BLaER1 (cell line): Measurements from ENCODE around the gene EDC3.

Experiments used
- H3K27ac ChIP-seq: shearing (Covaris generic); formaldehyde crosslinking; 2 replicates; pipeline ENCODE4 v1.8.1; 2022
- H3K27me3 ChIP-seq: shearing (Covaris generic); formaldehyde crosslinking; 2 replicates; pipeline ENCODE4 v1.8.1; 2022
- H3K36me3 ChIP-seq: shearing (Covaris generic); formaldehyde crosslinking; 2 replicates; pipeline ENCODE4 v1.8.1; 2022
- H3K4me1 ChIP-seq: shearing (Covaris generic); formaldehyde crosslinking; 2 replicates; pipeline ENCODE4 v1.8.1; 2022
- H3K4me2 ChIP-seq: shearing (Covaris generic); formaldehyde crosslinking; 2 replicates; pipeline ENCODE4 v1.8.1; 2022
- H3K4me3 ChIP-seq: shearing (Covaris generic); formaldehyde crosslinking; 2 replicates; pipeline ENCODE4 v1.8.1; 2022
- H3K9ac ChIP-seq: shearing (Covaris generic); formaldehyde crosslinking; 2 replicates; pipeline ENCODE4 v1.8.1; 2022
- H3K9me3 ChIP-seq: shearing (Covaris generic); formaldehyde crosslinking; 2 replicates; pipeline ENCODE4 v1.8.1; 2022
- H4K20me1 ChIP-seq: shearing (Covaris generic); formaldehyde crosslinking; 2 replicates; pipeline ENCODE4 v1.8.1; 2022
- Cebpa-rat ChIP-seq: shearing (Covaris generic); IDR thresholded peaks from 2 replicates; pipeline ENCODE4 v1.8.1; 2022

EDC3 gene

DNA sequence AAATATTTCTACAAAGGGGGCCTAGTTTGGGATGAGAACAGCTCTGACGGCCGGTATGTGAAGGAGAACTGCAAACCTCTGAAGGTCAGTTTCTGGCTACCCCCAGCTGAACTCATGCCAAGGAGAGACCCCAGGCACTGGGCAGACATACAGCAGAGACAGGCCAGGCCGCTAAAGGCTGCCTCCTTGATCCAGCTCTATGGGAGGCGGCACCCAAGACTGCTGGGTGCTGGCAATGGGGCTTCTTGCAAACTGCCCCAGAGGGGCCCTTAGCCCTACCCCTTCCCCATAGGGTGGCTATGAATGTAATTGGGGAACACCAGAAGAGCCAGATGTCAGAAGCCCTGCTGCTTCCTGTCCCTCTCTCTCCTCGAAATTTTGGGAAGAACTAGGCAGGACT is 66.9 kb downstream of the EDC3 start:
- H3K9me3 ChIP-seq = no peaks in the 10 kb centered on the region
- H3K4me2 ChIP-seq = peak overlapping the region; percentile 8; the same call in 1 of the 2 replicates
- H3K4me3 ChIP-seq = no peak overlapping the region
- no peak for TF ChIP-seq Cebpa-rat
- H4K20me1 ChIP-seq = peaks cover 100% of the 10 kb centered on the region
- peaks cover 39% of the 10 kb centered on the region for H3K4me1 ChIP-seq
- H3K27ac ChIP-seq = 0 out of 2 replicates have a peak overlapping the region, but pooled peaks have one; percentile 30
- H3K36me3 ChIP-seq = peaks cover 99% of the 10 kb centered on the region
- peak overlapping the region; percentile 22; the same call in 1 of the 2 replicates for H3K9ac ChIP-seq
- no peaks in the 10 kb centered on the region for H3K27me3 ChIP-seq

DNA sequence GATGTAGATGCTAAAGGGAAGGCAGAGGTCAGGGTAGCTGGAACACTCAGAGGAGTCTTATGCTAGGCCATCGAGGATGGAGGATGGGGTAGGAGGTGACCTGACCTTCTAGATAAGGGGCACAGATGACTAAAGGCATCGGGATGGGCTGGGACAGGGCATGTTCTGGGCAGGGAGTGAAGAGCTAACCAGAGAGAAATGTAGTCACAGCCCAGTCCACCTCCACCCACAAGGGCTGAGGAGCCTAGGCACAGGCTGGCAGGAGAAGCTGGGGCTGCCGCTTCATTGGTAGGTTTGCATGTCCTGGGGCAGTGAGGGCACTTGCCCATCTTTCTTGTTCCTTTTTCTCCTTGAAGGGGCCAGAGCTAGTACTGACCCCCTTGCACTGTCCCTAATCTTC is 67.6 kb downstream of the EDC3 start:
- H3K9me3 ChIP-seq = no peaks in the 10 kb centered on the region
- 0 out of 2 replicates have a peak overlapping the region, but pooled peaks have one; percentile 22 for H3K9ac ChIP-seq
- H3K4me1 ChIP-seq = peaks cover 39% of the 10 kb centered on the region
- no peak overlapping the region for H3K27ac ChIP-seq
- H3K27me3 ChIP-seq = no peaks in the 10 kb centered on the region
- peaks cover 99% of the 10 kb centered on the region for H3K36me3 ChIP-seq
- H4K20me1 ChIP-seq = peaks cover 100% of the 10 kb centered on the region
- H3K4me3 ChIP-seq = no peak overlapping the region
- TF ChIP-seq Cebpa-rat = no peak
- no peak overlapping the region for H3K4me2 ChIP-seq

DNA sequence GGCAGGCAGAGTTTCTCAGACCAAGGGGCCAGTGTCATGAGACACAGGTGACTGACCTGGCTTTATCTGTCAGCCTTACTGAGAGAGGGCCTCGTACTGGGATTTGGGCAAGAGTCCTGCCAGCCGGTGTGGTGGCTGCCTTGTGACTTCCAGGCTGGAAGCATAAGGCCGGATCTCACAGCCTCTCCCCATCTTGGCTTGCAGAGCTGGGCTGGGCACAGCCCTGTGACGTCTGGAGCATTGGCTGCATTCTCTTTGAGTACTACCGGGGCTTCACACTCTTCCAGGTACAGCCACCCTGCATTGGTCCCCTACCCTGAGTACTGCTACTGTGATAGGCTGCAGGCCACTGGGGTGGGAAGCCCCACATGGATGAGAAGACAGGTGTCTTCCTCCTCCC is 68.1 kb downstream of the EDC3 start:
- H3K4me2 ChIP-seq = no peak overlapping the region

DNA sequence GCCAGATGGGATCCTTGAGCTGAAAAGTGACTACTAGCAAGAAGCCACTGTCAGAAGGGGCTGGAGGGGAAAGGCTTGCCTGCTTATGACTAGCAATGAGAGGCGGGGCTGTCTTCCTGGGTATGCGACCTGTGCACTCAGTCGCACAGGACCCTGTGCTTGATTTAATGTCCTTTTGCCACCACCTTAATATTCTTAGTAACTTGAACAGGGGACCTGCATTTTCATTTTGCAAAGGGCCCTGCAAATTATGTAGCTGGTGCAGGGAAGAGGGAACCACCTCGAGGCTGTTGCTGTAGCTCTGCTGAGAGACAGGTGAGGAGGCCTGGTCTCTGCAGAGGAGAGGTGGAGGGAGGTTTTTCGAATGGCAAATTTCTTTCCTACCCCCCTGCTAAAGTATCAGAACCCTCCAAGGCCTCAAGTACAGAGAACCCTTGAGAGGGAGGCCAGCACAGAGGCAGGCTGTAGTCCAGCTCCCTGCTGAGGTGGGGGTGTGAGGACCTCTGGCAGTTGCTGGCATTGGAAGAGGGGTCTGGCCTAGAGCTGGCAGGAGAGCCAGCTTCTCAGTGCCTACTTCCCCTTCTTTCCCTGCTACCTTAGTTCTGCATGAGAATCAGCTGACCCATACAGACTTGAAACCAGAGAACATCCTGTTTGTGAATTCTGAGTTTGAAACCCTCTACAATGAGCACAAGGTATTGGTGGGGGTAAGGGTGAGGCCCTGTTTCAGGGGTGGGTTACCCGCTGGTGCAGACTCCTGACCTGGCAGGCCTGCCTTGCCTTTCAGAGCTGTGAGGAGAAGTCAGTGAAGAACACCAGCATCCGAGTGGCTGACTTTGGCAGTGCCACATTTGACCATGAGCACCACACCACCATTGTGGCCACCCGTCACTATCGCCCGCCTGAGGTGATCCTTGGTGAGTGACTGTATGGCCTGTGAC is 68.8 kb downstream of the EDC3 start:
- Histone ChIP-seq H3K27me3 (no peaks in the 10 kb centered on the region), H3K4me1 (peaks cover 39% of the 10 kb centered on the region), H3K36me3 (peaks cover 99% of the 10 kb centered on the region), H4K20me1 (peaks cover 100% of the 10 kb centered on the region), H3K4me3 (no peak overlapping the region), H3K9me3 (no peaks in the 10 kb centered on the region), H3K27ac (no peak overlapping the region), H3K4me2 (no peak overlapping the region), H3K9ac (0 out of 2 replicates have a peak overlapping the region, but pooled peaks have one; percentile 12)
- no peak for TF ChIP-seq Cebpa-rat

More for the DNA sequence above, 68.1 kb downstream of the EDC3 start:
- Histone ChIP-seq H3K36me3 (peaks cover 99% of the 10 kb centered on the region), H3K27ac (no peak overlapping the region), H3K4me1 (peaks cover 39% of the 10 kb centered on the region), H3K9ac (no peak overlapping the region), H4K20me1 (peaks cover 100% of the 10 kb centered on the region), H3K27me3 (no peaks in the 10 kb centered on the region), H3K9me3 (no peaks in the 10 kb centered on the region), H3K4me3 (no peak overlapping the region)
- no peak for TF ChIP-seq Cebpa-rat

DNA sequence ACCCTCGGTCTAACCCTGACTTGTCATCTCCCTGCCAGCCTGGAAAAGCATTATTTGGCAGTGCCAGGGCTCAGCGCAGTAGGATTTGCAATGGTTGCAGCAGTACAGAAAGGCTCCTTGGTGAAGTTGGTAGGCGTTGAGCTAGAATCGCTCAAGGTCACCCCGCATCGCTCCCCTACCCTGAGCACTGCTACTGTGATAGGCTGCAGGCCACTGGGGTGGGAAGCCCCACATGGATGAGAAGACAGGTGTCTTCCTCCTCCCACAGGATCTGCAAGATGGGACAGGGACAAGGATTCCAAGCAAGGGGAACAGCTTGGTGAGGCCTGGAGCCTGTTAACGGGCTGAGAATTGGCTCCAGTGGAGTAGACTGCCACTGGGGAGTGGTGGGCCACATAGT is 69.5 kb downstream of the EDC3 start:
- Histone ChIP-seq H3K4me1 (peaks cover 35% of the 10 kb centered on the region), H3K4me2 (no peak overlapping the region), H3K27me3 (no peaks in the 10 kb centered on the region), H3K9me3 (no peaks in the 10 kb centered on the region), H3K36me3 (peaks cover 100% of the 10 kb centered on the region), H3K9ac (0 out of 2 replicates have a peak overlapping the region, but pooled peaks have one; percentile 12), H4K20me1 (peaks cover 100% of the 10 kb centered on the region), H3K27ac (no peak overlapping the region), H3K4me3 (no peak overlapping the region)
- TF ChIP-seq Cebpa-rat = no peak

DNA sequence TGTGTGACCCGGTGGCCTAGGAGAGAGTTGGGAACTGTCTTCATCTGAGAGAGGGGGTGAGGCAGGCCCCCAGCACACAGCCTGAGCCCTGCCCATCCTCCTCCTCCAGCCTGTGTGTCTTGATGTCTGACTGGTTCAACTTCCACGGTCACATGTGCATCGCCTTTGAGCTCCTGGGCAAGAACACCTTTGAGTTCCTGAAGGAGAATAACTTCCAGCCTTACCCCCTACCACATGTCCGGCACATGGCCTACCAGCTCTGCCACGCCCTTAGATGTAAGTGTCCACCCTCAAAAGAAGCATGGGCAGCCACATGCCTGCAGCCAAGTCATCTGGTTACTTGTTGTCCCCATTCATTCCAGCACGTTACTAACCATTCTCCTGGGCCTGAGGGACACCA is 70.1 kb downstream of the EDC3 start:
- Histone ChIP-seq H3K4me2 (no peak overlapping the region), H3K36me3 (peaks cover 99% of the 10 kb centered on the region), H4K20me1 (peaks cover 100% of the 10 kb centered on the region), H3K9ac (no peak overlapping the region), H3K4me1 (peaks cover 35% of the 10 kb centered on the region), H3K27ac (no peak overlapping the region), H3K4me3 (no peak overlapping the region), H3K9me3 (no peaks in the 10 kb centered on the region), H3K27me3 (no peaks in the 10 kb centered on the region)
- TF ChIP-seq Cebpa-rat = no peak

DNA sequence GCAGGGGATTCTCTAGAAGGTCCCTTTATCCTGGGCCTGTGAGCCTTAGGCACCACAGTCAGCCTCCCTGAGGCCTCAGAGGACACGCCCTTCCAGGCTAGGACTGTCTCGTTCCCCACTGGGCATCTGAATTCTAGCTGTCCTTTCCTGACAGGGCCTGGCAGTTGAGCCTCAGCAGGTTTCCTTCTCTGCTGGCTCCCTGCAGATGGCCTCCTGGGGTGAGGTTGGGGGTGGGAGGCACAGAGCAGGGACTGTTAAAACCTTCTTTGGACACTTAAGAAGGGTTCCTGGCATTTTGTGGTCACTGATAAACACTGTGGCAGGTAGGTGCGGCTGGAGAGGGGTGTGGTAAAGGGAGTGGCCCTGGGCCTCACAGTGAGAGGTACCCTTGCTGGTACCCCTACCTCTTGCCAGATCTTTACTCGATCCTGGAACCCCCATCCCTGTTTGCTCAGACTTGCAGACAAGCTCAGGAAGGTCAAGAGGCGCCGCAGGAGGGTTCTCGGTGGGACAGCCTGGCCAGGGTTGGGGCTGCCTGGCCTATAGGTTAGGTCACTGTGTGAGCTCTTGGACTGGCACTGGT is 71.7 kb downstream of the EDC3 start:
- H3K4me1 ChIP-seq = peaks cover 35% of the 10 kb centered on the region
- H3K27ac ChIP-seq = no peak overlapping the region
- no peaks in the 10 kb centered on the region for H3K9me3 ChIP-seq
- H3K36me3 ChIP-seq = peaks cover 99% of the 10 kb centered on the region
- H3K27me3 ChIP-seq = no peaks in the 10 kb centered on the region
- no peak for TF ChIP-seq Cebpa-rat
- no peak overlapping the region for H3K4me2 ChIP-seq
- H3K9ac ChIP-seq = no peak overlapping the region
- H3K4me3 ChIP-seq = no peak overlapping the region
- H4K20me1 ChIP-seq = peaks cover 100% of the 10 kb centered on the region

DNA sequence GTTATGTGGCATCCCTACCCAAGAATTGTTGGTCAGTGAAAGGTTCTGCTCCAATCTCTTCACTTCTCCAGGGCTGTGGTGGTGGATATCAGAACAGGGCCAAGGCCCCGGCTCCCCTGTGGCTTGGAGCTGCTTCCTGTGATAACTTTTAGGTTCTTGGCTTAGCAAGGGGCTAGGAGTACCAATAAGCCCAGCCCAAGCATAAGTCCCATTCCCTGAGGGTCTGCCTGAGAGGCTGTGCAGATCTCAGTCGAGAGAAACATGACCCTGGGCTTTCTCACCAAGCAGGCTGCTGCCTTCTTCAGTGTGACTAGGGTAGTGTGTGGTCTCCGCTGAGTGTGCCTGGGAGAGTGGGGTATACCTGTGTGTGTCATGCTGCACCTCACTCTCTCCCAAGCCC is 73.1 kb downstream of the EDC3 start:
- Histone ChIP-seq H3K9me3 (no peaks in the 10 kb centered on the region), H3K4me1 (peaks cover 38% of the 10 kb centered on the region), H3K36me3 (peaks cover 99% of the 10 kb centered on the region), H4K20me1 (peaks cover 100% of the 10 kb centered on the region), H3K9ac (no peak overlapping the region), H3K4me3 (no peak overlapping the region), H3K4me2 (no peak overlapping the region), H3K27ac (no peak overlapping the region), H3K27me3 (no peaks in the 10 kb centered on the region)
- TF ChIP-seq Cebpa-rat = no peak

DNA sequence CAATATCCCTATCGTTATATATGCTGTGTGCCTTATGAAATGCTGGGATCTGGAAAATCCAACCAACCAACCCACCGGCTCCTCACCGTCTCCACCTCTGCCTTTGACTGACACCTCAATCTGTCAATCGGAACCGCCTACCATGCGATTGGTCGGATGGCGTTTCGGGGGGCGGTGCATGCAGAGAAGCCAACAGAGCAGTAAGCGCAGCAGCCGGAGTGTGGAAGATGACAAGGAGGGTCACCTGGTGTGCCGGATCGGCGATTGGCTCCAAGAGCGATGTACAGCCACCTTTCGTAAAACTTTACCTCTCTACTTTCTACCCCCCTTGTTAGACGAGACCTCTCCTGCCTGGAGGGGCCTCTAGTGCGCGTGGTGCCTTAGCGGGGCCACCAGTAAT is 73.9 kb downstream of the EDC3 start:
- Histone ChIP-seq H3K9ac (no peak overlapping the region), H3K9me3 (no peaks in the 10 kb centered on the region), H3K27me3 (no peaks in the 10 kb centered on the region), H3K4me1 (peaks cover 46% of the 10 kb centered on the region), H3K27ac (no peak overlapping the region), H3K36me3 (peaks cover 97% of the 10 kb centered on the region), H3K4me2 (no peak overlapping the region), H3K4me3 (no peak overlapping the region), H4K20me1 (peaks cover 100% of the 10 kb centered on the region)
- TF ChIP-seq Cebpa-rat = no peak

DNA sequence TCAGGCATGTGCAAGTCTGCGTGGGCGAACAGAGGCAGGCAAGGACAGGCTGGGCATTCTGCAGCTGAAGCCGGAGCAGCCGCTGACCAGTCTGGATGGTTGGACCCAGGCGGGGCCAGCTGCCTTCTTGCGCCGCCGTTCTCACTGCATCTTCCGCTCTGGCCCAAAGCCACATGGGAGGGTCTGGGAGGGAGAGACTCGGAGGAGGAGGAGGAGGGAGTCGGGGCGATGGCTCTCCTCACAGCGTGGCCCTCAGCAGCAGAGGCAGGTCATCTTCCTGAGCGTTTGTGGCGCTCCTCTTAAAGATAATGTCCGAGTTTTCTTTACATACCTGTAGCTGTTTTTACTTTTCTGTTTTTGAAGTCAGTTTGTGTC is 74.3 kb downstream of the EDC3 start:
- no peak for TF ChIP-seq Cebpa-rat
- Histone ChIP-seq H3K4me2 (peak overlapping the region; percentile 8; the same call in 1 of the 2 replicates), H4K20me1 (peaks cover 100% of the 10 kb centered on the region), H3K27me3 (no peaks in the 10 kb centered on the region), H3K36me3 (peaks cover 93% of the 10 kb centered on the region), H3K9ac (no peak overlapping the region), H3K27ac (no peak overlapping the region), H3K4me1 (peaks cover 50% of the 10 kb centered on the region), H3K4me3 (no peak overlapping the region), H3K9me3 (no peaks in the 10 kb centered on the region)
